Putamen (tissue), 1 donor: ENCODE results near the gene PCSK7.

Experiments
- DNase-seq: peaks from one replicate; pipeline ENCODE4 v3.0.0-alpha.2; 2016; ENCODE audit warnings: low spot score

PCSK7 gene

GRCh38 chr11:117230999-117231841 is 653 bp downstream of the PCSK7 start:
- DNase-seq: no peak

DNA sequence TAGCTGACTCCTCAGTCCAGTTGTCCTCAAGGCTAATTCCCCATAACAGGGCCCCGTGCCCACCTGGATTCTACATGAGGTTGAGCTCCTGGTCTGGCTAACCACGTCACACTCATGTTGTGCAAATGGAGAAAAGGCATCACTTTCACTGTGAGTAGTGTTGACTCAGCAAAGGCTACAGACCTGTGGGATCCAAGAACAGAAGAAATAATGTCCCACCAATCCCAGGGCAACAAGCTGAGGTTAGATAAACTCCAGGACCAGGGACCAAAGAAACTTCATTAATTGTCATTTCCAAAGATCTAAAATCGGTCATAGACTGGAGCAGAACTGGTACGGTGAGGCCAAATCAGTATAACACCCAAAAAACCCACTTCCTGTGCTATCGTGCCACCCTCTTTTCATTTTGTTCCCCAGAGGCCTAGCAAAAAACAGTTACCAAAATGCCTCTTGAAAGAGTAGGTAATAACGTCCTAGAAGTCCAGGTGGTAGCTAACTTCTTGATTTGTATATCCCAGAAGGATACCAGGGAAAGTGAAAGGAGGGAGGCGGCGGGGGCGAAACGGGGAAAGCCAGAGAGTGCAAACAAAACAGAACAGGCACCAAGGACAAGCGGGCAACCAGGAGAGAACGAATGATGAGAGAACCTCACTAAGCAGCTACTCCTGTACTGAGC is 1.4 kb downstream of the PCSK7 start:
- no peak for DNase-seq

DNA sequence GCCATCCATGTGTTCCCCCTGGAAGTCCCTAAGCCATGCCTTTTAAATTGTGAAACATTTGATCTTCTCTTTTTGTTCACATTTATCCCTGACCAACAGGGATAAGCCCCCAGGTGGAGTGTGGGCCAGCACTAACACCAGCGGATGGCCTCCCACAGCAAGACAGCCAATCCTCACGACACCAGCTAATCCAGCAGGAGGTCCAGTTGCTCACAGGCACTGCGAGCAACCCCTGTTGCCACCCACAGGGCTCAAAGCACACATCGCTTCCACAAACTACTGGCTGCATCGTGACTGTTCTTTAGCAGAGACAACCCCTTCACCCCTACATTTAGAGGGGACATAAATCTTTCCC is 2.0 kb downstream of the PCSK7 start:
- no peak for DNase-seq

- DNase-seq: no peak
Observed at GRCh38 chr11:117229411-117229810, 2.5 kb downstream of the PCSK7 start.

- no peak for DNase-seq
Observed at GRCh38 chr11:117228091-117228490, 3.8 kb downstream of the PCSK7 start.

- DNase-seq: peak; percentile 85
Observed at GRCh38 chr11:117226388-117227385, 5.2 kb downstream of the PCSK7 start.

DNA sequence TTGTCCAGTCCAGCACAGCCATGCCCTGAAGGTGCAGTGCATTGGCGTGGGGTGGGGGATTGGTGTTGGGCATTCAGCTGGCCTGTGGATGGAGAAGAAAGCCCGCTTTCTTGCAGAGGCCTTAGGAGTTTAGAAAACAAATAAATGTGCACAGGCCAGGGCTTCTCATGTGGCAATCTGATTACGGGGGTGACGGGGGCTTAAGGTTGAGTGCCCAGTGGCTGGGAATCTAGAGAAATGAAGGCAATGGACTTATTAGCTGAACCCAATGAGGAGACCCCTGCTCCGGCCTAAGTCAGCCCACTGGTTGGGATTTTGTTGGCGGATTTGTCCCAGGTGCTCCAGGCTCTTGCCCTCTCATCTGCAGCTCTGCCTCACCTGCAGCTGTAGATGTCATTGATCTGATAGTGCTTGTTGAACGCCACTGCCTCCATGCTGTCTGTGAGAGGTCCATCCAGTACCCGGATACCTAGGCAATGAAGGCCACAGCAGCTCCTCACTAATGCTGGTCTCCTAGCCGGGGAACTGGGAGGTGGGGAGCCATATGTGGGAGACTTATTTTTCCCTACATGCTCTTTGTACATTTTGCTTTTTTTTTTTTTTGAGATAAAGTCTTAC is 6.2 kb downstream of the PCSK7 start:
- DNase-seq: no peak

DNA sequence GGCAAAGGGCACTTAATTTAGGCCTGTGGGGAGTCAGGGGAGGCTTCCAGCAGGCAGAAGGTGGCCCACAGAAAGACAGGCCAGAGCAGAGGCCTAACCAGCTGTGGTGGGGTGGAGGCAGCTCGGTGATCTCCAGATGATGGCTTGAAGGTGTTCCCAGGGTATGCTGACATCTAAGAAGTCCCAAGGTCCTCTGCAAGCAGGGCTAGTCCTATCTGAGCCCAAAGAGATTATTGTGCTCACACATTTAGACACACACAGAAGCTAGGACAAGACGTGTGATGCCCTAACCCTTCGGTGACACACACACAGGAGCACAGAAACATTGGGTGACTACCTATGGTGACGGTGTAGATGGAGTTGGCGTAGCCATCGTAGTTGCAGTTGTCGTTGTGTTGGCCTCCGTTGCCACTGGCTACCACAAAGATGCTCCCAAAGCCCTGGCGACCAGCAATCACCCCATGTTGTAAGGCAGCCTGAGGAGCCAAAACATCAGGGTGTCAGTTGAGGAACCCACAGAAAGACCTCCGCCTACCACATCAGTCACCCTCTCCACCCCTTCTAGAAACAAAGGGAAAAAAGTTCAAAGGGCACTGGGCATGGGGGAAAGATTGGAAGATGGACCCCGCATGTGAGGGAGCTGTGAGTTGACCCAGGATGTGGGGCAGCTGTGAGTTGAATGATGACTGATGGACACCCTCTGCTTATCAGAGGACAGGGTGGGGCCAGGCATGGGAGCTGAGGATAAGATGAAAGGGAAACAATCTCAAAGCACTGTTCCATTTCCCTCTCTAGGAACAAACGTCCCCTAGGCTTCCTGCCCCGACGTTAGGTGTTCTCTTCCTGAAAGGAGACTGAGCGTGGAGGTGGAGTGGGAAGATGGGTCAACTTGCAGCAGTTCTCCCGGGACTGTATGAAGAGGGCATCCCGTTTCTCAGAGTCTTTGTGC is 7.9 kb downstream of the PCSK7 start:
- DNase-seq: no peak

GRCh38 chr11:117222991-117223740 is 8.7 kb downstream of the PCSK7 start:
- no peak for DNase-seq

GRCh38 chr11:117221775-117222517 is 9.9 kb downstream of the PCSK7 start:
- DNase-seq: no peak

DNA sequence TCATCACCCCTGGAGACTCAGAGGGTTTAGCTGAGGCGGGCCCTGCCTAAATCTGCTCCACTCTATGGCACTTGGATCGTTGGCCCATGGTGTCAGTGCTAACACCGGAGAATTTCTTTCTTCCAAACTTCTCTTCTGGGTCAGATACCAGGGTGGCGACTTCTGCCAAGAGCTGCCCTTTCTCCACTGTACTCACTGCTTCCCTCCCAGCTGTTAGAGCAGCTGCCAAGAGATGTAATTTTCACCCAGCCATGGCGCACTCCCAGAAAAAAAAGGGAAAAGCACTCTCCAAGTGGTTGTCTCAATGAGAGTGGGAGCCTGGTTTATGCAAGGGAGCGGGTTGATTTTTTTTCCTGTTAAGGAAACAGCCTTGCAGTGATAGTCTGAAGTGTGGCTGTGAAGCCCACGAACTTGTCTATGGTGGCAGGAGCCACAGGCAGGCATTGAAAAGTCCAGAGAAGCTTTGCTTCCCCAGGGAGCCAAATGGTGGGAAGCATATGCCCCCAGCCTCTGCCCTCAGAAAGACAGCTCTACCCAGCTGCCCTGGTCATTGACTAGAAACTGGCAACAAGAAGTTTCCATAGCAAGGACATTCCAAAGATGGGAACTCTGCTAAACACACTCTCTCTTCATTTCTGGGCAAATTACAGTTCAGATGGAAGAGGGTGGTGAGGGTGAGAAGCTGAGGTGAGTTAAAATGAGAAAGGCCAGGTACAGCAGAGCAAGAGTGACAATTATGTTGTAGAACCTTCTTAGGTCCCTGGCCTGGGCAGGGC is 10.7 kb downstream of the PCSK7 start:
- peak; percentile 43 for DNase-seq

GRCh38 chr11:117220568-117220967 is 11.3 kb downstream of the PCSK7 start:
- peak; percentile 66 for DNase-seq

GRCh38 chr11:117219995-117220394 is 11.9 kb downstream of the PCSK7 start:
- DNase-seq: no peak

DNA sequence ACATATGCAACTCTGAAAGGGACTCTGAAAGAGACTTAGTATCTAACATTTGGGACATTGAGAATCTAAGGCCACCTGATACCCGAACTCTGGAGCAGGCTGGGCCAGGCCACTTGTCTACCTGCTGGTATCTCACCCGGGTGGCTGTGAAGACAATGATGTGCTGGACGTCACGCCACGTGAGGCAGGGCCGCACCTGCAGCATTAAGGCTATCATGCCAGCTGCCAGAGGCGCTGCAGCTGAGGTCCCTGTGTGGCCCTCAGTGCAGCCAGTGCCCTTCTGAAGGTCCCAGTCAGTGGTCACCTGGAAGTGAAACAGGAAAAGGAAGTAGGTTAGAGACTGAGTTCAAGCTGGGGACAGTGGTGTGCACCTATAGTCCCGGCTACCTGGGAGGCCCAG is 12.4 kb downstream of the PCSK7 start:
- DNase-seq: no peak

DNA sequence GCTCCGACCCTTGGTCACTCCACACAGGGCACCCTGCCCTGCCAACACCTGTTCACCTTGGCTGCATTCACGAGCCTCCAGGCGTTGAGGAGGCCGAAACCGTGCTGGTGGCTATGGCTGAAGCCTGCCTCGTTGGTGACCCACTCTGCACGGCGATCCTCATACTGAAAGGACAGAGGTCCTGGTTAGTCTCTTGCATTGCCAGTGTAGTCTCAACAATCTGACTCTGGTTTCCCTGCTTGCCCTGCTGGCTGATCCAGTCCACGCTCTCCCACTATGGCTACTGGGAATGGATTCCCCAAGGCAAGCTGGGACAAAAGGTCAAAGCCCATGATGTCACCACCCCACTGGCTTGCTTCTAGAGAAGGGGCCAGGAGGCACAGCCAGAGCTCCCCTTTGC is 12.9 kb downstream of the PCSK7 start:
- no peak for DNase-seq

DNA sequence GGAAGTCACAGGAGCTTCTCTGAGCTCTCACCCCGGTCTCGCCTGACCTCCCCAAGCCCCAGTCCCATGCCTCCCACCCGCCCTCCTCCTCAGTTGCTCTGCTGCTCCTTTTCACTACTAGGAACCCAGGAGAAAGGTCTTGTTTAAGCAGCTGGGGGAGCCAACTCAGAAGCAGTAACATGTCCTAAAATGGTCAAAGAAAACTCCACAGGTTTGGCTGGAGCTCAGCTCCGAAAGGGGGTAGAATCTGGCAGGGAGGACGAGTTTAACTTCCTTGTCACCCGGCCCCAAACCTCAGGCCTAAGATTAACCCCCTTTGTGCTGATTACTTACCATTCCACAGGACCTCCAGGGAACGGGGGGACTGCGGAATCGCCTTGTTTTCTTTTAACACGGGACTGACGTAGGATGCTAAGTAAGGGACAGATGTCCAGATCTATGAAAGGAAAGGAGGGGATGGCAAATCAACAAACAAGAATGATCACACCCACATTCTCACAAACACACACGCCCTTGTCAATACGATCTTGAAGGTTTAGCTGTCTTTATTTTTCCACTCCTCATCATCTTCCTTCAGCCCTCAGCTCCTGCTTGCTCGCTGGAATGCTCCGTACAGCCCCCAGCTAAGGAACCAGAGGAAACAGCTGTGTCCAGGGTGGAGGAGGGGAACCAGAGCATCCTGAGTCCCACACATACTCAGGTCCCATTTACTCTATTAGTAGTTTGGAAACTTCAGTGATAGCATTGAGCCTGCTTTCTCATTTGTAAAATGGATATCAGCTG is 13.5 kb downstream of the PCSK7 start:
- no peak for DNase-seq
